ENCODE measurements around the gene SHF.

- TF ChIP-seq EZH2phosphoT487 (IDR thresholded peaks at IDR 0.05), result no peak
- TF ChIP-seq, protein P1, sequence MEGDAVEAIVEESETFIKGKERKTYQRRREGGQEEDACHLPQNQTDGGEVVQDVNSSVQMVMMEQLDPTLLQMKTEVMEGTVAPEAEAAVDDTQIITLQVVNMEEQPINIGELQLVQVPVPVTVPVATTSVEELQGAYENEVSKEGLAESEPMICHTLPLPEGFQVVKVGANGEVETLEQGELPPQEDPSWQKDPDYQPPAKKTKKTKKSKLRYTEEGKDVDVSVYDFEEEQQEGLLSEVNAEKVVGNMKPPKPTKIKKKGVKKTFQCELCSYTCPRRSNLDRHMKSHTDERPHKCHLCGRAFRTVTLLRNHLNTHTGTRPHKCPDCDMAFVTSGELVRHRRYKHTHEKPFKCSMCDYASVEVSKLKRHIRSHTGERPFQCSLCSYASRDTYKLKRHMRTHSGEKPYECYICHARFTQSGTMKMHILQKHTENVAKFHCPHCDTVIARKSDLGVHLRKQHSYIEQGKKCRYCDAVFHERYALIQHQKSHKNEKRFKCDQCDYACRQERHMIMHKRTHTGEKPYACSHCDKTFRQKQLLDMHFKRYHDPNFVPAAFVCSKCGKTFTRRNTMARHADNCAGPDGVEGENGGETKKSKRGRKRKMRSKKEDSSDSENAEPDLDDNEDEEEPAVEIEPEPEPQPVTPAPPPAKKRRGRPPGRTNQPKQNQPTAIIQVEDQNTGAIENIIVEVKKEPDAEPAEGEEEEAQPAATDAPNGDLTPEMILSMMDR (IDR thresholded peaks at IDR 0.05), result no peak
- TF ChIP-seq EZH2 (IDR thresholded peaks at IDR 0.05), result no peak
Observed at GRCh38 chr15:45134046-45134445, 53.7 kb downstream of the SHF start.
